Non-pigmented ciliary epithelial cell (primary cell): ENCODE data around the gene PTPRN2.
"Not testable (repeated sequence)": the region's sequence is repeated elsewhere in the genome, so short reads cannot be mapped to it uniquely, and the experiment has no call there.

Experiments
- DNase-seq: peaks from one replicate; pipeline ENCODE4 v3.0.0-alpha.2; 2010; ENCODE audit warnings: low read depth

The PTPRN2 gene

GRCh38 chr7:158385496-158386354 is 201.9 kb downstream of the PTPRN2 start:
- DNase-seq: not testable (repeated sequence)

GRCh38 chr7:158384746-158385145 is 202.9 kb downstream of the PTPRN2 start:
- DNase-seq: no peak

- DNase-seq: no peak
Measured at GRCh38 chr7:158383665-158384064, 204.0 kb downstream of the PTPRN2 start.

- no peak for DNase-seq
Measured at GRCh38 chr7:158382363-158383254, 205.0 kb downstream of the PTPRN2 start.

- no peak for DNase-seq
Measured at GRCh38 chr7:158381956-158382355, 205.7 kb downstream of the PTPRN2 start.

- DNase-seq: no peak
Measured at GRCh38 chr7:158378978-158379377, 208.6 kb downstream of the PTPRN2 start.

- no peak for DNase-seq
Measured at GRCh38 chr7:158377800-158378623, 209.6 kb downstream of the PTPRN2 start.

GRCh38 chr7:158376839-158377186 is 210.8 kb downstream of the PTPRN2 start:
- not testable (repeated sequence) for DNase-seq

- not testable (repeated sequence) for DNase-seq
Measured at GRCh38 chr7:158376146-158376838, 211.3 kb downstream of the PTPRN2 start.

- no peak for DNase-seq
Measured at GRCh38 chr7:158375034-158375433, 212.6 kb downstream of the PTPRN2 start.

GRCh38 chr7:158374586-158374985 is 213.0 kb downstream of the PTPRN2 start:
- no peak for DNase-seq

GRCh38 chr7:158374146-158374545 is 213.5 kb downstream of the PTPRN2 start:
- DNase-seq: no peak

- no peak for DNase-seq
Measured at GRCh38 chr7:158373476-158374133, 214.0 kb downstream of the PTPRN2 start.

- DNase-seq: no peak
Measured at GRCh38 chr7:158372400-158373342, 215.0 kb downstream of the PTPRN2 start.

GRCh38 chr7:158371856-158372255 is 215.8 kb downstream of the PTPRN2 start:
- DNase-seq: no peak

GRCh38 chr7:158369866-158370265 is 217.8 kb downstream of the PTPRN2 start:
- no peak for DNase-seq

GRCh38 chr7:158369290-158369689 is 218.3 kb downstream of the PTPRN2 start:
- DNase-seq: no peak

GRCh38 chr7:158368449-158368848 is 219.2 kb downstream of the PTPRN2 start:
- no peak for DNase-seq

GRCh38 chr7:158367634-158367982 is 220.0 kb downstream of the PTPRN2 start:
- DNase-seq: no peak
